ENCODE data around the gene CD99L2. TPM values are rescaled to one million over a fixed set of nuclear protein-coding genes. Genes with fewer than 3 reads are reported as not detected.

CD99L2 gene
- total and polyA plus RNA-seq, 2 of the 8 experiments (the other 6 are each of a cell fraction or from before 2014, with no cell fraction given), result 8.0 to 8.5 TPM

DNA sequence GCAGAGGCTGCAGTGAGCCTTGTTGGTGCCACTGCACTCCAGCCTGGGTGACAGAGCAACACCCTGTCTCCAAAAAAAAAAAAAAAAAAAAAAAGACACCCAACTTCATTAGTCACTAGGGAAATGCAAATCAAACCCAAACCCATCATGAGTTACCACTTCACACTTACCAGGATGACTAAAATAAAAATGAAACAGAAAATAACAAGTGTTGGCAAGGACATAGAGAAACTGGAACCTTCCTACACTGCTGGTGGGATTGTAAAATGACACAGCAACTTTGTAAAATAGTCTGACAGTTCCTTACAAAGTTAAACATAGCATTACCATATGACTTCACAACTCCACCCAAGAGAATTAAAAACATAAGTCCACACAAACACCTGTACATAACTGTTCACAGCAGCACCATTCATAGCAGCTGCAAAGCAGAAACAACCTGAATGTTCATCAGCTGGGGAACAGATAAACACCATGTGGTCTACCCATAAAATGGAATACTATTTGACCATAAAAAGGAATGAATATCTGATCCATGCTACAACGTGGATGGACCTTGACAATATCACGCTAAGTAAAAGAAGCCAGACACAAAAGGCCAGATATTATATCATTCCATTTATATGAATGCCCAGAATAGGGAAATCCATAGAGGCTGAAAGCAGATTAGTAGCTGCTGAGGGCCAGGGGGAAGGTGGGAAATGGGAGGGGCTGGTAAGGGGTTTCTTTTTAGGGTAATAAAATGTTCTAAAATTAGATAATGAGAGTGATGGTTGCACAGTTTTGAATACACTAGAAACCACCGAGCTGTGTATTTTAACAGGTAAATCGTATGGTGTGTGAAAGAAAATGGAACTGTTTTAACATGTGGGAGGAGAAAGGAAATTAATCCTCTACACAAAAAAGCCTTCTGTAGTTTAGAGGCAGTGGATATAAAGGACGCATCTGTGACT lies 18.3 kb downstream of the CD99L2 start:
- Histone ChIP-seq H4K91ac (replicated peaks; ENCODE audit: insufficient read length, low read length) (no peak overlapping the region), H4K5ac (ENCODE audit: insufficient read length, low read depth, low read length) (no peak overlapping the region), H4K8ac (ENCODE audit: extremely low read depth, insufficient read depth, low read length) (no peak overlapping the region), H2BK5ac (ENCODE audit: low read depth, low read length) (no peak overlapping the region), H3K23ac (ENCODE audit: insufficient read length) (no peak overlapping the region), H3K4me1 (replicated peaks in 1 of 4; ENCODE audit: control insufficient read depth in 3 of 4, insufficient read depth in 4 of 4, low read length in 3 of 4) (no peaks in the 10 kb centered on the region), H3K23me2 (ENCODE audit: low read depth, low read length) (no peaks in the 10 kb centered on the region), H3K27me3 (replicated peaks in 1 of 4; ENCODE audit: control insufficient read depth in 3 of 4, extremely low read depth in 1 of 4, insufficient read depth in 3 of 4, low read length in 3 of 4) (no peaks in the 10 kb centered on the region), H2AFZ (ENCODE audit: low read length) (no peak overlapping the region), H3K79me2 (ENCODE audit: control insufficient read depth in 1 of 2, insufficient read depth in 2 of 2, low read length in 2 of 2) (peaks cover 0 to 11% of the 10 kb centered on the region in 2 experiments; a peak in 1 of 4 replicates), H3K79me1 (ENCODE audit: low read depth, low read length) (no peaks in the 10 kb centered on the region; the same call in 1 of the 2 replicates), H2BK120ac (replicated peaks; ENCODE audit: low read depth, low read length) (no peak overlapping the region), H3K4ac (replicated peaks; ENCODE audit: insufficient read length, low read depth, low read length) (no peak overlapping the region), H3K36me3 (ENCODE audit: control insufficient read depth in 2 of 4, insufficient read depth in 4 of 4, low read length in 3 of 4) (peaks cover 0 to 9% (median 3%) of the 10 kb centered on the region in 4 experiments; a peak in 3 of 8 replicates), H2BK12ac (ENCODE audit: low read depth, low read length) (no peak overlapping the region), H4K20me1 (replicated peaks in 1 of 2; ENCODE audit: control insufficient read depth in 1 of 2, insufficient read depth in 2 of 2, low read length in 2 of 2) (no peaks in the 10 kb centered on the region), H3K14ac (ENCODE audit: insufficient read length) (no peak overlapping the region), H2AK5ac (ENCODE audit: low read depth, low read length) (no peak overlapping the region), H3K27ac (ENCODE audit: low read depth, low read length) (no peak overlapping the region), H2BK15ac (ENCODE audit: low read length) (no peak overlapping the region), H3K4me3 (ENCODE audit: extremely low read depth in 1 of 4, insufficient read depth in 2 of 4, low read depth in 3 of 4, low read length in 4 of 4) (no peak overlapping the region), H3K9me3 (ENCODE audit: insufficient read depth in 2 of 2, low read depth in 1 of 2, low read length in 1 of 2) (peaks cover 4 to 6% of the 10 kb centered on the region in 2 experiments; a peak in 2 of 4 replicates), H3K56ac (replicated peaks; ENCODE audit: insufficient read length, low read depth, low read length) (no peak overlapping the region), H2BK20ac (ENCODE audit: low read length) (no peak overlapping the region), H3K9ac (replicated peaks in 1 of 4; ENCODE audit: extremely low read depth in 1 of 4, low read depth in 3 of 4, low read length in 3 of 4) (no peak overlapping the region), H3K4me2 (ENCODE audit: insufficient read depth in 1 of 2, low read depth in 2 of 2, low read length in 2 of 2) (no peak overlapping the region), H3K18ac (ENCODE audit: extremely low read depth, low read length) (no peak overlapping the region)
- ChIA-PET POLR2A (ENCODE audit: partially characterized antibody) (no interaction called here), CTCF (ENCODE audit: partially characterized antibody) (interaction anchor here (0.6 to 1.7 kb wide), 3 partner anchors 11 to 741 kb away, joined by 3 to 4 read pairs (median 3); no protein-coding TSS in a partner anchor)
- 97% methylated on average over 4 of the region's 5 CpGs; no CpG with 5 or more reads in 1 of the 2 experiments for WGBS, 2 experiments (ENCODE audit: extremely low coverage in 1 of 2, insufficient coverage in 1 of 2, insufficient read length in 1 of 2, insufficient replicate concordance in 2 of 2, low coverage in 1 of 2, low lambda C conversion rate in 2 of 2, missing lambda C conversion rate in 1 of 2)
- FAIRE-seq (no peak), DNase-seq (ENCODE audit: low read depth in 1 of 2, low spot score in 2 of 2) (no peak)
- TF ChIP-seq EGR1 (IDR thresholded peaks at IDR 0.05; ENCODE audit: borderline replicate concordance, low read depth, low read length) (no peak), TCF12 (IDR thresholded peaks at IDR 0.05; ENCODE audit: low read depth, low read length) (no peak), ZNF274 (IDR thresholded peaks at IDR 0.05; ENCODE audit: borderline replicate concordance, extremely low read depth, low read length) (no peak), KDM1A (IDR thresholded peaks at IDR 0.05; ENCODE audit: borderline replicate concordance, low read length) (no peak), YY1 (IDR thresholded peaks at IDR 0.05; ENCODE audit: low read depth, low read length) (no peak), JUND (IDR thresholded peaks at IDR 0.05; ENCODE audit: low read length) (no peak), KDM5A (IDR thresholded peaks at IDR 0.05; ENCODE audit: low read length) (no peak), MAFK (IDR thresholded peaks at IDR 0.05; ENCODE audit: low read depth, low read length) (no peak), KDM4A (IDR thresholded peaks at IDR 0.05; ENCODE audit: low read depth, low read length, severe bottlenecking) (no peak), ASH2L (IDR thresholded peaks at IDR 0.05; ENCODE audit: low read length) (no peak), SUZ12 (IDR thresholded peaks at IDR 0.05; ENCODE audit: low read length) (no peak)
- TF ChIP-seq, protein P1, sequence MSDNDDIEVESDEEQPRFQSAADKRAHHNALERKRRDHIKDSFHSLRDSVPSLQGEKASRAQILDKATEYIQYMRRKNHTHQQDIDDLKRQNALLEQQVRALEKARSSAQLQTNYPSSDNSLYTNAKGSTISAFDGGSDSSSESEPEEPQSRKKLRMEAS (IDR thresholded peaks at IDR 0.05), result no peak
